H1 (cell line): ENCODE results near the gene OPALIN. TPM values are rescaled to one million over a fixed set of nuclear protein-coding genes. Genes with fewer than 3 reads are reported as not detected.
A peak's percentile ranks its signal among the peaks of the same experiment; 100 is the strongest.

Source experiments
- CTCF ChIA-PET: fragments of 300-600 bp; sonication (Branson Sonifier 250); formaldehyde crosslinking; loops from one replicate; lab custom pipeline; 2021; ENCODE audit not compliant: partially characterized antibody; lab: Charles Lee
- POLR2A ChIA-PET: fragments of 300-600 bp; sonication (Branson Sonifier 250); formaldehyde crosslinking; loops from one replicate; lab custom pipeline; 2021; ENCODE audit warnings: inconsistent platforms; ENCODE audit not compliant: partially characterized antibody; lab: Charles Lee
- DNase-seq, 2 experiments: peaks; one replicate each; pipeline versions ENCODE4 v3.0.0 to v3.0.0-alpha.2; 2010 to 2022; ENCODE audit warnings: low spot score in 2 of 2, low read depth in 1 of 2, mixed read lengths in 1 of 2
- FAIRE-seq: peaks from 2 replicates; lab custom pipeline; 2011; peaks lifted over from hg19 to GRCh38; lab: Jason Lieb, UNC
- H2AFZ ChIP-seq: 2 replicates; pipeline ENCODE4 v1.8.1; 2012; ENCODE audit warnings: low read length, inconsistent platforms
- H2AK5ac ChIP-seq: 2 replicates; pipeline ENCODE4 v1.6.1; 2013; ENCODE audit warnings: low read depth, low read length
- H2BK120ac ChIP-seq: replicated peaks from 2 replicates; pipeline ENCODE3; 2013; ENCODE audit warnings: low read depth, low read length, inconsistent platforms
- H2BK12ac ChIP-seq: 2 replicates; pipeline ENCODE4 v1.6.1; 2013; ENCODE audit warnings: low read depth, low read length
- H2BK15ac ChIP-seq: 2 replicates; pipeline ENCODE4 v1.6.1; 2013; ENCODE audit warnings: low read length
- H2BK20ac ChIP-seq: 2 replicates; pipeline ENCODE4 v1.6.1; 2013; ENCODE audit warnings: low read length
- H2BK5ac ChIP-seq: 2 replicates; pipeline ENCODE4 v1.6.1; 2013; ENCODE audit warnings: low read depth, low read length
- H3K14ac ChIP-seq: 2 replicates; pipeline ENCODE4 v1.6.1; 2013; ENCODE audit warnings: inconsistent platforms; ENCODE audit not compliant: insufficient read length
- H3K18ac ChIP-seq: 2 replicates; pipeline ENCODE4 v1.6.1; 2013; ENCODE audit warnings: low read length; ENCODE audit errors: extremely low read depth
- H3K23ac ChIP-seq: 2 replicates; pipeline ENCODE4 v1.6.1; 2013; ENCODE audit warnings: inconsistent platforms; ENCODE audit not compliant: insufficient read length
- H3K23me2 ChIP-seq: 2 replicates; pipeline ENCODE4 v1.6.1; 2013; ENCODE audit warnings: low read depth, low read length
- H3K27ac ChIP-seq: 2 replicates; pipeline ENCODE4 v1.6.1; 2011; ENCODE audit warnings: low read depth, low read length, inconsistent platforms
- H3K27me3 ChIP-seq, 4 experiments: replicated peaks in 1 of 4; 1 replicate in 1 of 4; 2 replicates in 3 of 4; pipeline versions ENCODE4 v1.6.1 to v1.8.1; 2011 to 2013; ENCODE audit warnings: low read length in 3 of 4, mild to moderate bottlenecking in 3 of 4, inconsistent platforms in 2 of 4, mixed read lengths in 2 of 4, moderate library complexity in 1 of 4; ENCODE audit not compliant: control insufficient read depth in 3 of 4, insufficient read depth in 3 of 4; ENCODE audit errors: extremely low read depth in 1 of 4
- H3K36me3 ChIP-seq, 4 experiments: 2 replicates each; pipeline versions ENCODE4 v1.6.1 to v1.8.1; 2011 to 2013; ENCODE audit warnings: mild to moderate bottlenecking in 4 of 4, low read length in 3 of 4, moderate library complexity in 2 of 4, control low read depth in 1 of 4, inconsistent platforms in 1 of 4; ENCODE audit not compliant: insufficient read depth in 4 of 4, control insufficient read depth in 2 of 4
- H3K4ac ChIP-seq: replicated peaks from 2 replicates; pipeline ENCODE3; 2013; ENCODE audit warnings: low read length, low read depth, mixed read lengths, inconsistent platforms; ENCODE audit not compliant: insufficient read length
- H3K4me1 ChIP-seq, 4 experiments: replicated peaks in 1 of 4; 1 replicate in 1 of 4; 2 replicates in 3 of 4; pipeline versions ENCODE4 v1.6.1 to v1.8.1; 2011 to 2013; ENCODE audit warnings: low read length in 3 of 4, inconsistent platforms in 2 of 4, mixed read lengths in 1 of 4; ENCODE audit not compliant: insufficient read depth in 4 of 4, control insufficient read depth in 3 of 4
- H3K4me2 ChIP-seq, 2 experiments: 2 replicates each; pipeline versions ENCODE4 v1.6.1 to v1.8.1; 2011 to 2013; ENCODE audit warnings: low read depth in 2 of 2, low read length in 2 of 2, control low read depth in 1 of 2, inconsistent platforms in 1 of 2, mild to moderate bottlenecking in 1 of 2; ENCODE audit not compliant: insufficient read depth in 1 of 2
- H3K4me3 ChIP-seq, 4 experiments: fragments of 200-600, 300-600 bp in 1 of 4; sonication (generic), shearing (Covaris generic), sonication (Bioruptor Twin) in 1 of 4; 2 replicates each; pipeline versions ENCODE4 v1.5.1 to v1.8.1; 2011 to 2016; ENCODE audit warnings: low read length in 4 of 4, low read depth in 3 of 4, control low read depth in 2 of 4, inconsistent platforms in 2 of 4, mild to moderate bottlenecking in 2 of 4, mixed read lengths in 1 of 4, moderate library complexity in 1 of 4; ENCODE audit not compliant: insufficient read depth in 2 of 4; ENCODE audit errors: extremely low read depth in 1 of 4
- H3K56ac ChIP-seq: replicated peaks from 2 replicates; pipeline ENCODE3; 2013; ENCODE audit warnings: low read depth, mild to moderate bottlenecking, mixed read lengths, low read length, inconsistent platforms; ENCODE audit not compliant: insufficient read length
- H3K79me1 ChIP-seq: 2 replicates; pipeline ENCODE4 v1.6.1; 2013; ENCODE audit warnings: low read depth, low read length, control low read depth
- H3K79me2 ChIP-seq, 2 experiments: 2 replicates each; pipeline versions ENCODE4 v1.6.1 to v1.8.1; 2012 to 2013; ENCODE audit warnings: low read length in 2 of 2, mild to moderate bottlenecking in 2 of 2, inconsistent platforms in 1 of 2; ENCODE audit not compliant: insufficient read depth in 2 of 2, control insufficient read depth in 1 of 2
- H3K9ac ChIP-seq, 4 experiments: replicated peaks in 1 of 4; 1 replicate in 1 of 4; 2 replicates in 3 of 4; pipeline versions ENCODE4 v1.6.1 to v1.8.1; 2011 to 2013; ENCODE audit warnings: low read depth in 3 of 4, low read length in 3 of 4, control low read depth in 2 of 4, mild to moderate bottlenecking in 2 of 4, moderate library complexity in 2 of 4, inconsistent platforms in 1 of 4; ENCODE audit errors: extremely low read depth in 1 of 4
- H3K9me3 ChIP-seq, 2 experiments: 2 replicates each; pipeline versions ENCODE4 v1.6.1 to v1.8.1; 2012 to 2013; ENCODE audit warnings: mild to moderate bottlenecking in 2 of 2, moderate library complexity in 2 of 2, control low read depth in 1 of 2, inconsistent platforms in 1 of 2, low read depth in 1 of 2, low read length in 1 of 2, mixed read lengths in 1 of 2; ENCODE audit not compliant: insufficient read depth in 2 of 2
- H4K20me1 ChIP-seq, 2 experiments: replicated peaks in 1 of 2; 2 replicates each; pipeline versions ENCODE3 to v1.8.1; 2011 to 2013; ENCODE audit warnings: inconsistent platforms in 2 of 2, low read length in 2 of 2, mild to moderate bottlenecking in 1 of 2; ENCODE audit not compliant: insufficient read depth in 2 of 2, control insufficient read depth in 1 of 2
- H4K5ac ChIP-seq: 2 replicates; pipeline ENCODE4 v1.6.1; 2013; ENCODE audit warnings: low read length, low read depth, mixed read lengths, inconsistent platforms; ENCODE audit not compliant: insufficient read length
- H4K8ac ChIP-seq: 2 replicates; pipeline ENCODE4 v1.8.0; 2013; ENCODE audit warnings: mild to moderate bottlenecking, moderate library complexity, low read length, inconsistent platforms; ENCODE audit not compliant: insufficient read depth; ENCODE audit errors: extremely low read depth
- H4K91ac ChIP-seq: replicated peaks from 2 replicates; pipeline ENCODE3; 2013; ENCODE audit warnings: low read length, mixed read lengths, inconsistent platforms; ENCODE audit not compliant: insufficient read length
- CHD1 ChIP-seq: IDR thresholded peaks from 2 replicates; pipeline ENCODE4 v1.6.1; 2012; ENCODE audit warnings: low read depth, low read length, improper control_type of control experiment
- CHD2 ChIP-seq: IDR thresholded peaks from 2 replicates; pipeline ENCODE4 v1.6.1; 2012; ENCODE audit warnings: low read length, improper control_type of control experiment
- CREB1 ChIP-seq: IDR thresholded peaks from 2 replicates; pipeline ENCODE4 v1.6.1; 2012; ENCODE audit warnings: inconsistent platforms
- GABPA ChIP-seq: IDR thresholded peaks from 2 replicates; pipeline ENCODE4 v1.6.1; 2011; ENCODE audit warnings: mild to moderate bottlenecking, low read length, moderate library complexity, borderline replicate concordance; ENCODE audit not compliant: insufficient read depth
- JUND ChIP-seq: IDR thresholded peaks from 2 replicates; pipeline ENCODE4 v1.6.1; 2011; ENCODE audit warnings: mild to moderate bottlenecking, improper control_type of control experiment, low read length
- NRF1 ChIP-seq: IDR thresholded peaks from 2 replicates; pipeline ENCODE4 v1.6.1; 2011; ENCODE audit warnings: mild to moderate bottlenecking, low read depth, low read length, improper control_type of control experiment
- RAD21 ChIP-seq, 2 experiments: IDR thresholded peaks in 1 of 2; conservative IDR thresholded peaks in 1 of 2; 2 replicates each; pipeline ENCODE4 v1.6.1; 2011; ENCODE audit warnings: low read depth in 2 of 2, low read length in 2 of 2, improper control_type of control experiment in 1 of 2, inconsistent platforms in 1 of 2, mild to moderate bottlenecking in 1 of 2, moderate library complexity in 1 of 2
- SP4 ChIP-seq: IDR thresholded peaks from 2 replicates; pipeline ENCODE4 v1.6.1; 2012; ENCODE audit warnings: low read length, inconsistent platforms
- SRF ChIP-seq: IDR thresholded peaks from 2 replicates; pipeline ENCODE4 v1.6.1; 2011; ENCODE audit warnings: mild to moderate bottlenecking, low read depth, low read length, moderate library complexity
- TBP ChIP-seq: IDR thresholded peaks from 2 replicates; pipeline ENCODE4 v1.6.1; 2011; ENCODE audit warnings: low read depth, low read length, improper control_type of control experiment
- TCF12 ChIP-seq: IDR thresholded peaks from 2 replicates; pipeline ENCODE4 v1.6.1; 2011; ENCODE audit warnings: low read depth, mild to moderate bottlenecking, low read length
- WGBS, 2 experiments: shearing (Covaris generic) in 1 of 2; methylation state at CpG; one replicate each; pipeline versions ENCODE4 v1.1.6 to v1.1.7; 2013 to 2015; ENCODE audit warnings: low lambda C conversion rate in 2 of 2, mixed read lengths in 2 of 2, inconsistent platforms in 1 of 2, low coverage in 1 of 2, missing lambda C conversion rate in 1 of 2; ENCODE audit not compliant: insufficient replicate concordance in 2 of 2, insufficient coverage in 1 of 2, insufficient read length in 1 of 2; ENCODE audit errors: extremely low coverage in 1 of 2, missing lambda C conversion rate in 1 of 2; 5-methylcytosine and 5-hydroxymethylcytosine counted together
- polyA plus RNA-seq, 7 experiments: library from polyadenylated mRNA; depleted of rRNA in 3 of 7; stranded (reverse) in 5 of 7; unstranded in 2 of 7; fragments of >200 nt in 5 of 7; fragments of 200-250 nt in 2 of 7; gene quantifications; 1 replicate in 5 of 7; 2 replicates in 1 of 7; 4 replicates in 1 of 7; pipeline versions ENCODE4 v1.2.1 to v1.2.3, GENCODE V29; 2011 to 2013; ENCODE audit warnings: missing spikeins in 2 of 7, mixed read lengths in 2 of 7
- total RNA-seq: library from RNA; stranded (reverse); fragmentation: NEBNext Ultra II Directional; extraction: Animal tissue kit (Norgen Biotek cat#: 25700); gene quantifications from 2 replicates; pipeline ENCODE4 v1.2.1, GENCODE V29; 2021
- TF ChIP-seq, protein P1 (sequence below): IDR thresholded peaks from 2 replicates; pipeline ENCODE4 v1.6.1; 2012; ENCODE audit warnings: inconsistent platforms
- TF ChIP-seq, protein P2 (sequence below): IDR thresholded peaks from 2 replicates; pipeline ENCODE4 v1.6.1; 2011; ENCODE audit warnings: low read length, improper control_type of control experiment

Gene OPALIN
- total and polyA plus RNA-seq, 2 of the 8 experiments (the other 6 are each of a cell fraction or from before 2014, with no cell fraction given), result 0.03 TPM; not detected in 1

DNA sequence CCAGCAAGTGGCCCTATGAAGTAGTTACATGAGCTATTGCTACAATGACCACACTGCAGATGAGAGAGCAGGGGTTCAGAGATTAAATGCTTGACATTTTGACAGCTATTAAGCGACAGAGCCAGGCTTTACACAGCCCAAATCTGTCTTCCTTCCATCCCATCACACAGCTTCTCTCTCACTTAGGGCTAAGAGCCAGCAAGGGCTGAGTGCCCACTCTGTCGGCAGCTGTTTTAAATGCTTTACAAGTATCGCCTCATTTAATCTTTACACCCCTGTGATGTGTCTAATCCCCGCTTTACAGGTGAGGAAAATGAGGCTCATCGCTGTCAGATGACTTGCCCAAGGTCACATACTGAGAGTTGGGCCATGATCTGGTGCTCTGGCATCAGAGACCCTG, 15.2 kb upstream of the OPALIN start:
- H3K9me3 ChIP-seq, result no peaks in the 10 kb centered on the region
- H3K56ac ChIP-seq, result no peak overlapping the region
- no peak overlapping the region for H4K91ac ChIP-seq
- peak overlapping the region in 1 of 2 experiments; percentile 69; a peak in 2 of 4 replicates for H3K4me2 ChIP-seq
- 86% methylated on average over 5 of the region's 5 CpGs; no CpG with 5 or more reads in 1 of the 2 experiments for WGBS, 2 experiments
- H4K20me1 ChIP-seq, result no peaks in the 10 kb centered on the region
- no peaks in the 10 kb centered on the region for H3K79me2 ChIP-seq
- H3K4ac ChIP-seq, result no peak overlapping the region
- peaks cover 0 to 3% (median 1%) of the 10 kb centered on the region in 4 experiments; a peak in 3 of 7 replicates for H3K27me3 ChIP-seq
- H3K4me1 ChIP-seq, result peaks cover 0 to 13% (median 7%) of the 10 kb centered on the region in 4 experiments; a peak in 6 of 7 replicates
- no peak overlapping the region for H3K23ac ChIP-seq
- H2BK12ac ChIP-seq, result no peak overlapping the region
- peak overlapping the region; percentile 50; the same call in 1 of the 2 replicates for H2BK15ac ChIP-seq
- no peak overlapping the region for H3K18ac ChIP-seq
- H4K8ac ChIP-seq, result no peak overlapping the region; the same call in 1 of the 2 replicates
- FAIRE-seq (no peak), DNase-seq (no peak)
- H2AK5ac ChIP-seq, result no peak overlapping the region
- no peak overlapping the region for H3K4me3 ChIP-seq
- no peak overlapping the region for H2BK5ac ChIP-seq
- no peak overlapping the region for H3K14ac ChIP-seq
- CTCF ChIA-PET, result interaction anchor here (0.5 to 12.6 kb wide), 27 partner anchors 8 to 905 kb away, joined by 3 to 197 read pairs (median 5); partner anchors contain the start of gene TLL2
- H3K27ac ChIP-seq, result no peak overlapping the region
- no peak overlapping the region for H2BK20ac ChIP-seq
- H3K79me1 ChIP-seq, result no peaks in the 10 kb centered on the region
- no peak overlapping the region for H3K9ac ChIP-seq
- H3K23me2 ChIP-seq, result peaks cover 4% of the 10 kb centered on the region
- no peak overlapping the region for H4K5ac ChIP-seq
- no peak overlapping the region for H2BK120ac ChIP-seq
- POLR2A ChIA-PET, result no interaction called here
- H2AFZ ChIP-seq, result no peak overlapping the region
- H3K36me3 ChIP-seq, result no peaks in the 10 kb centered on the region
- TF ChIP-seq CREB1, result no peak
- TF ChIP-seq CHD1, result no peak
- no peak for TF ChIP-seq JUND
- TF ChIP-seq, protein P1, sequence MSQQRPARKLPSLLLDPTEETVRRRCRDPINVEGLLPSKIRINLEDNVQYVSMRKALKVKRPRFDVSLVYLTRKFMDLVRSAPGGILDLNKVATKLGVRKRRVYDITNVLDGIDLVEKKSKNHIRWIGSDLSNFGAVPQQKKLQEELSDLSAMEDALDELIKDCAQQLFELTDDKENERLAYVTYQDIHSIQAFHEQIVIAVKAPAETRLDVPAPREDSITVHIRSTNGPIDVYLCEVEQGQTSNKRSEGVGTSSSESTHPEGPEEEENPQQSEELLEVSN, result no peak
- no peak for TF ChIP-seq GABPA
- TF ChIP-seq SRF, result no peak
- TF ChIP-seq, protein P2, sequence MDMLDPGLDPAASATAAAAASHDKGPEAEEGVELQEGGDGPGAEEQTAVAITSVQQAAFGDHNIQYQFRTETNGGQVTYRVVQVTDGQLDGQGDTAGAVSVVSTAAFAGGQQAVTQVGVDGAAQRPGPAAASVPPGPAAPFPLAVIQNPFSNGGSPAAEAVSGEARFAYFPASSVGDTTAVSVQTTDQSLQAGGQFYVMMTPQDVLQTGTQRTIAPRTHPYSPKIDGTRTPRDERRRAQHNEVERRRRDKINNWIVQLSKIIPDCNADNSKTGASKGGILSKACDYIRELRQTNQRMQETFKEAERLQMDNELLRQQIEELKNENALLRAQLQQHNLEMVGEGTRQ, result no peak
- TF ChIP-seq NRF1, result no peak
- no peak for TF ChIP-seq TBP
- no peak for TF ChIP-seq TCF12
- no peak for TF ChIP-seq SP4
- no peak for TF ChIP-seq RAD21 (IDR thresholded peaks at IDR 0.05 in 1 of 2, conservative IDR thresholded peaks at IDR 0.05 in 1 of 2; ENCODE audit: low read depth in 2 of 2, low read length in 2 of 2)
- no peak for TF ChIP-seq CHD2
